PFSK-1 (cell line): ENCODE measurements around the gene FBXO21.

Experiments used
- FOXP2 ChIP-seq: optimal IDR thresholded peaks from 2 replicates; pipeline ENCODE3; 2011; ENCODE audit warnings: borderline replicate concordance, control low read depth, inconsistent platforms; ENCODE audit not compliant: insufficient read depth; ENCODE audit errors: extremely low read length, extremely low read depth
- POLR2AphosphoS5 ChIP-seq: IDR thresholded peaks from 2 replicates; pipeline ENCODE4 v1.6.1; 2012; ENCODE audit warnings: low read depth, mild to moderate bottlenecking, control low read depth, low read length, moderate library complexity
- REST ChIP-seq, 2 experiments: IDR thresholded peaks; 2 replicates each; pipeline versions ENCODE4 v1.6.1 to v1.8.0; 2011 to 2012; ENCODE audit warnings: low read depth in 2 of 2, low read length in 2 of 2, control low read depth in 1 of 2, inconsistent platforms in 1 of 2, mild to moderate bottlenecking in 1 of 2, moderate library complexity in 1 of 2; ENCODE audit not compliant: insufficient read depth in 1 of 2
- SIN3A ChIP-seq: IDR thresholded peaks from 2 replicates; pipeline ENCODE4 v1.6.1; 2012; ENCODE audit warnings: mild to moderate bottlenecking, low read length, moderate library complexity, borderline replicate concordance; ENCODE audit not compliant: insufficient read depth
- TAF1 ChIP-seq: IDR thresholded peaks from 2 replicates; pipeline ENCODE4 v1.6.1; 2012; ENCODE audit warnings: low read length, control low read depth, borderline replicate concordance; ENCODE audit not compliant: insufficient read depth

The FBXO21 gene

DNA sequence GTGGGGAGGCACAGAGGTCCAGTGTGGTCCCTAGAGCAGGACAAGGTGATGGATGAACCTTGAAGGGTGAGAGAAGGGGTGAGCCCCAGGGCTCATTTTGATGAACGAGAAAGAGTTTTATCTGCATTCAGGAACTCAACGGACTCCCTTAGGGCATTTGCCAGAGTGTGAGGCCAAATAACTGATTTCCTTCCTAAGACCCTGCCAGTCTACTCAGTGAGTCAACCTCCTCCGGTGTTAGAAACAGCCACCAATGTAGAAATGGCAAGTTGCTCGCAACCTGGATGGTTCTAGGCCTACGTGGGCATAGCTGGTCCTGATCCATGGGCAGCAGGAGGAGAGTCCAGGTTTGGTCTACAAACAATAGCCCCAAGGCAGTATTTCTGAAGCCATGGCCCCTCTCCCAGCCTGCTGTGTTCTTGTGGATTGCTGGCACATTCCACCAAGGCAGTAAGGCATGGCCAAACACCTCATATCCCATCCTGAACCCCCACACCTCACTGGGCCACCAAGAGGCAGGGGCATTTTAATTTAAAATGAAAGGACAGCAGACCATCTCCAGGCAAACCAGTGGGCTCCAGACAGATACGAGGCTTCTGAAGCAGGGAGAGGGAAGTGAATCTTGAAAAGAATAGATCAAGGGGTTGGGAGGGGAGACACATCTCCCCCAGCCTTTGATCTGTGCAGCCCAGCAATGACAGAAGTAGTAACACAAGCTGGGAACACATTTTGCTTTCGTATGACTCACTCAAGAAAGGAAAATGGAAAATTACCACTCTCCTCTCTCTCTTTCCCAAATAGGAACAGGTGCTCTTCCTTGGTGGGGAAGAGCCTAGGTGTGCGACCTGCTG is 65.6 kb downstream of the FBXO21 start:
- no peak for TF ChIP-seq TAF1
- no peak for TF ChIP-seq REST (IDR thresholded peaks at IDR 0.05; ENCODE audit: insufficient read depth in 1 of 2, low read depth in 2 of 2, low read length in 2 of 2)

GRCh38 chr12:117121441-117121840 is 68.8 kb downstream of the FBXO21 start:
- TF ChIP-seq REST (IDR thresholded peaks at IDR 0.05; ENCODE audit: insufficient read depth in 1 of 2, low read depth in 2 of 2, low read length in 2 of 2) (no peak), TAF1 (no peak), POLR2AphosphoS5 (no peak), FOXP2 (no peak), SIN3A (no peak)

- no peak for TF ChIP-seq FOXP2
- TF ChIP-seq REST (IDR thresholded peaks at IDR 0.05; ENCODE audit: insufficient read depth in 1 of 2, low read depth in 2 of 2, low read length in 2 of 2) = no peak
- TF ChIP-seq TAF1 = no peak
- TF ChIP-seq POLR2AphosphoS5 = no peak
- no peak for TF ChIP-seq SIN3A
Measured at GRCh38 chr12:117120787-117121186, 69.5 kb downstream of the FBXO21 start.

- no peak for TF ChIP-seq REST (IDR thresholded peaks at IDR 0.05; ENCODE audit: insufficient read depth in 1 of 2, low read depth in 2 of 2, low read length in 2 of 2)
- TF ChIP-seq TAF1 = no peak
- no peak for TF ChIP-seq POLR2AphosphoS5
- no peak for TF ChIP-seq FOXP2
- TF ChIP-seq SIN3A = no peak
Measured at GRCh38 chr12:117119592-117120198, 70.6 kb downstream of the FBXO21 start.
